ENCODE results near the gene KCTD17. TPM values are rescaled to one million over a fixed set of nuclear protein-coding genes. Genes with fewer than 3 reads are reported as not detected.

KCTD17 gene
- total and polyA plus RNA-seq, 2 of the 13 experiments (the other 11 are each of a cell fraction or from before 2014, with no cell fraction given): 5.3 to 11.7 TPM

DNA sequence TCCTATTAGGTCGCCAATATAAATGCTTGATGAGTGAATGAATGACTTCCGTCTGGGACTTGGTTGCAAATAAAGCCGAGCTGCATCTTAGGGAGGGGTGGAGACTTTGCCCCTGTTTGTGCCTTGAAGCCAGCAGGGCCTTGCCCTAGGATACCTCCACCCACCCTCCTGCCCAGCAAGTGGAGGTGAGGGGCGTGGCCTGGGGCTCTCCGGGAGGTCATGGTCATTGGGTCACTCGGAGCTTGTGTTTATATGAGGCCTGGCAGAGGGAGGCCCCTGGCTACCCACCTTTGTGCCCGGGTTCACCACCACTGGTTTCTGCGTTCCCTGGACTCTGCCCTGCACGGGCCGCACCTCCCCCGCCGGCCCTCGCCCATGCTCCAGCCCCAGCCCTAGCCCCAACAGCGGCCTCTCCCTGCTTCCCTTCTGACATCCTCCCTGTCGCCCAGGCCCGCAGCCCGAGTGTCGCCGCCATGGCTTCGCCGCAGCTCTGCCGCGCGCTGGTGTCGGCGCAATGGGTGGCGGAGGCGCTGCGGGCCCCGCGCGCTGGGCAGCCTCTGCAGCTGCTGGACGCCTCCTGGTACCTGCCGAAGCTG, 27.7 kb upstream of the KCTD17 start (continued):
- TF ChIP-seq KLF16 (CRISPR knock-in tag; IDR thresholded peaks at IDR 0.05) (no peak), NCOR1 (IDR thresholded peaks at IDR 0.05; ENCODE audit: borderline replicate concordance, low read length) (peak; percentile 91), ZNF609 (CRISPR knock-in tag; IDR thresholded peaks at IDR 0.05; ENCODE audit: borderline replicate concordance) (peak; percentile 83; the same call in 1 of the 2 replicates), ZNF292 (CRISPR knock-in tag; IDR thresholded peaks at IDR 0.05; ENCODE audit: borderline replicate concordance, low read depth) (peak; percentile 41; the same call in 1 of the 2 replicates), ERF (CRISPR knock-in tag; IDR thresholded peaks at IDR 0.05) (peak; percentile 35; the same call in 1 of the 2 replicates), TAF15 (IDR thresholded peaks at IDR 0.05; ENCODE audit: low read depth, low read length, poor library complexity, severe bottlenecking) (peak; percentile 48), ZNF879 (CRISPR knock-in tag; IDR thresholded peaks at IDR 0.05) (no peak), TMF1 (CRISPR knock-in tag; IDR thresholded peaks at IDR 0.05; ENCODE audit: low read depth) (peak; percentile 40; the same call in 1 of the 2 replicates), JUN (CRISPR knock-in tag; IDR thresholded peaks at IDR 0.05) (peak; percentile 37; the same call in 1 of the 2 replicates), ATRX (CRISPR knock-in tag; IDR thresholded peaks at IDR 0.05; ENCODE audit: borderline replicate concordance) (no peak), FOSL2 (CRISPR knock-in tag; IDR thresholded peaks at IDR 0.05) (peak; percentile 55), POLR2A (IDR thresholded peaks at IDR 0.05; ENCODE audit: insufficient read depth in 1 of 2, low read depth in 2 of 2, low read length in 2 of 2) (peak in 1 of 2 experiments; percentile 46; a peak in 1 of 4 replicates), ZNF781 (CRISPR knock-in tag; IDR thresholded peaks at IDR 0.05; ENCODE audit: borderline replicate concordance, not compliant biosample characterization) (no peak), RXRB (CRISPR knock-in tag; IDR thresholded peaks at IDR 0.05; ENCODE audit: borderline replicate concordance) (peak; percentile 92), ETV5 (CRISPR knock-in tag; IDR thresholded peaks at IDR 0.05; ENCODE audit: borderline replicate concordance) (peak; percentile 33), YY1 (IDR thresholded peaks at IDR 0.05; ENCODE audit: insufficient read depth, insufficient replicate concordance, low read depth, low read length) (peak; percentile 10), ZNF639 (CRISPR knock-in tag; conservative IDR thresholded peaks at IDR 0.05) (0 out of 2 replicates have a peak, but pooled peaks have one; percentile 54), ZBTB39 (CRISPR knock-in tag; IDR thresholded peaks at IDR 0.05) (peak; percentile 70; the same call in 1 of the 2 replicates), TARDBP (CRISPR knock-in tag; IDR thresholded peaks at IDR 0.05) (peak; percentile 85), ZNF616 (CRISPR knock-in tag; IDR thresholded peaks at IDR 0.05; ENCODE audit: low read depth) (no peak), ISL2 (CRISPR knock-in tag; IDR thresholded peaks at IDR 0.05) (peak; percentile 56; the same call in 1 of the 2 replicates)
